H1 (cell line): Measurements from ENCODE around the gene SLC39A11.

Experiments used
- ASH2L ChIP-seq: fragments of 200-600, 300-600 bp; sonication (generic); IDR thresholded peaks from one replicate; pipeline ENCODE4 v1.7.1; 2017; ENCODE audit warnings: low read length
- ATF2 ChIP-seq: IDR thresholded peaks from 2 replicates; pipeline ENCODE4 v1.6.1; 2012; ENCODE audit warnings: low read length, inconsistent platforms
- CEBPB ChIP-seq: IDR thresholded peaks from 2 replicates; pipeline ENCODE4 v1.6.1; 2012; ENCODE audit warnings: low read depth, low read length
- CHD1 ChIP-seq: IDR thresholded peaks from 2 replicates; pipeline ENCODE4 v1.6.1; 2012; ENCODE audit warnings: low read depth, low read length, improper control_type of control experiment
- CTCF ChIP-seq, 3 experiments: IDR thresholded peaks; 1 replicate in 2 of 3; 2 replicates in 1 of 3; pipeline versions ENCODE4 v1.5.1 to v1.6.1; 2011; ENCODE audit warnings: low read length in 3 of 3, mild to moderate bottlenecking in 3 of 3, inconsistent platforms in 2 of 3, low read depth in 1 of 3, moderate library complexity in 1 of 3; ENCODE audit not compliant: insufficient read depth in 1 of 3; ENCODE audit errors: control extremely low read depth in 1 of 3
- EZH2 ChIP-seq: fragments of 200-600 bp; sonication (generic); IDR thresholded peaks from 2 replicates; pipeline ENCODE4 v1.7.1; 2012; ENCODE audit warnings: low read depth, mild to moderate bottlenecking, moderate library complexity, low read length, inconsistent platforms; ENCODE audit not compliant: severe bottlenecking
- GABPA ChIP-seq: IDR thresholded peaks from 2 replicates; pipeline ENCODE4 v1.6.1; 2011; ENCODE audit warnings: mild to moderate bottlenecking, low read length, moderate library complexity, borderline replicate concordance; ENCODE audit not compliant: insufficient read depth
- HDAC6 ChIP-seq: IDR thresholded peaks from one replicate; pipeline ENCODE4 v1.7.1; 2012; ENCODE audit warnings: low read depth, mild to moderate bottlenecking, inconsistent platforms, low read length, moderate library complexity
- KDM1A ChIP-seq: fragments of 200-600, 300-600 bp; sonication (generic); IDR thresholded peaks from 2 replicates; pipeline ENCODE4 v1.7.1; 2016; ENCODE audit warnings: mild to moderate bottlenecking, low read length, borderline replicate concordance
- NRF1 ChIP-seq: IDR thresholded peaks from 2 replicates; pipeline ENCODE4 v1.6.1; 2011; ENCODE audit warnings: mild to moderate bottlenecking, low read depth, low read length, improper control_type of control experiment
- POLR2A ChIP-seq, 2 experiments: IDR thresholded peaks; 1 replicate in 1 of 2; 2 replicates in 1 of 2; pipeline ENCODE4 v1.6.1; 2011; ENCODE audit warnings: low read depth in 2 of 2, low read length in 2 of 2, mild to moderate bottlenecking in 2 of 2; ENCODE audit errors: control extremely low read depth in 1 of 2
- POLR2AphosphoS5 ChIP-seq: IDR thresholded peaks from 2 replicates; pipeline ENCODE4 v1.6.1; 2011; ENCODE audit warnings: low read depth, low read length
- SIN3A ChIP-seq, 2 experiments: IDR thresholded peaks in 1 of 2; conservative IDR thresholded peaks in 1 of 2; 2 replicates each; pipeline ENCODE4 v1.6.1; 2011 to 2012; ENCODE audit warnings: low read length in 2 of 2, improper control_type of control experiment in 1 of 2, low read depth in 1 of 2, mild to moderate bottlenecking in 1 of 2

GRCh38 chr17:72677108-72677507 lies 415.4 kb downstream of the SLC39A11 start:
- TF ChIP-seq HDAC6 = no peak
- TF ChIP-seq CTCF (IDR thresholded peaks at IDR 0.05; ENCODE audit: control extremely low read depth in 1 of 3, insufficient read depth in 1 of 3, low read depth in 1 of 3, low read length in 3 of 3) = no peak
- TF ChIP-seq NRF1 = no peak
- no peak for TF ChIP-seq CEBPB
- TF ChIP-seq KDM1A = no peak
- TF ChIP-seq SIN3A (conservative IDR thresholded peaks at IDR 0.05 in 1 of 2, IDR thresholded peaks at IDR 0.05 in 1 of 2; ENCODE audit: low read depth in 1 of 2, low read length in 2 of 2) = no peak
- TF ChIP-seq ASH2L = no peak
- TF ChIP-seq GABPA = no peak
- no peak for TF ChIP-seq EZH2
- no peak for TF ChIP-seq POLR2AphosphoS5
- TF ChIP-seq POLR2A (IDR thresholded peaks at IDR 0.05; ENCODE audit: control extremely low read depth in 1 of 2, low read depth in 2 of 2, low read length in 2 of 2) = no peak
- TF ChIP-seq ATF2 = no peak
- no peak for TF ChIP-seq CHD1
